Activated T-helper 1 cell treated with anti-CD3 and anti-CD28 coated beads, Interleukin-2, amount 50 U/mL, for 16 hours (primary cell): Measurements from ENCODE around the gene BOD1L1.

ENCODE experiments used
- DNase-seq, 2 donors: peaks; one replicate each; pipeline ENCODE4 v3.0.0-alpha.2; 2020; ENCODE audit warnings: low read depth in 1 of 2, low spot score in 1 of 2

BOD1L1 gene

DNA sequence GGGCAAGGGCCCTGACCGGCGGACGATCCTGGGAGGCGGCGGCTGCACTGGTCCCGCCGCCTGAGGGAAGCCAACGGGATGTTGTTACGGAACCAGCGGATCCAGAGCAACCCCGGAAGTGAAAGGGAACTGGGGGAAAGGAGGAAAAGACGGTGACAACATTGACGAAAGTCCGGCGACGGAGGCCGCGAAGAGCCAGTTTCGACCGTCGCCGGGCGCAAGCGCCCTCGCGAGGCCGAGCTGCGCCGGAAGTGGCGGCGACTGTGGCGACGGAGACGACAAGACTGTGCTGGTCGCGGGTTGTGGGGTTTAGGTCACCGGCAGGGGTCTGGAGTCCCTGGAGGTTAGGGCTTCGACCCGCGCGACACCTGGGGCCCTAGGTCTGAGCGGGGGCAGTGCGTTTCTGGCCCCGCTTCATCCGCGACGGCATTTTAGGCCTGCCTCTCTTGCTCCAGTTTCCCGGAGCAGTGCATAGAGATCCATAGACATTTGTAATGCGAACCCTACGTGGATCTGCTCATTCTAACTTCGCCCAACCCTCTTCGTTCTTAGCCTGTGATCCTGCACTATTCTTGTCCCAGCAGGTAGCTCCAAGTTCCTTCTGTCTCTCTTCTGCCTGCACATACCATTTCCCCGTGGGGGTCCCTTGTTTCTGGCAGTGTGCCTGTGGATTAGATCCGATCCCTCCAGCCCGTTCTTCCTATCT is at the start of gene BOD1L1:
BOD1L1 (minus strand) TSS at position 120 of the 706 bp plus-strand sequence. CDS start 138 bp downstream, outside the sequence.
- DNase-seq = peak; percentile 57 to 67

DNA sequence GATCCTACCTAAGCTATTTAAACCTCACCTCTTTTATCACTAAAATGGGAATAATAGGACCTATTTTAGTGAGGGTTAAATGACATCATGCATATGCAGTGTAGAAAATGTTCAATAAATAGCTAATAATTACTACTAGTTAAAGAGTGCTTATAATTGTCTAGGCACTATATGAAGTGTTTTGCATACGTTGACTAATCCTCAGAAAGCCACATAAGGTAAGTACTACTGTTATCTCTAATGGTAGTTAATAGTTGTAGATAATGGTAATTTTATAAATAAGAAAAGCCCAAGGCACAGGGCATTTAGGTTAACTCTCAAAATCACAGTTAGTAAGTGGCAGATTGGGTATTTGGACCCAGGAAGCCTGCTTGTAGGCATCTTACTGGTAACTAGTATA is 47.4 kb upstream of the BOD1L1 start:
- no peak for DNase-seq

DNA sequence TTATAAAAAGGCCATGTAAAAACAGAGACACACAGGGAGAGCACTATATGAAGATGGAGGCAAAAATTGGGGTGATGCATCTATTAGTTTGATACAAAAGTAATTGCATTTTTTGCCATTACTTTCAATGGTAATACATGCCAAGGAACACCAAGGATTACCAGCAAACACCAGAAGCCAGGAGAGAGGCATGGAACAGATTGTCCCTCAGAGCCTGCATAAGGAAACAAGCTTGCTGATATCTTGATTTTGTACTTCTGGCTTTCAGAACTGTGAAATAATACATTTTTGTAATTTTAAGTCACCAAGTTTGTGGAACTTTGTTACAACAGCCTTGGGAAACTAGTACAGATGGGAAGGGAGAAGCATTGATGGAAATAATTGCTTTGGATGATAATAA is 45.6 kb upstream of the BOD1L1 start:
- DNase-seq = no peak

DNA sequence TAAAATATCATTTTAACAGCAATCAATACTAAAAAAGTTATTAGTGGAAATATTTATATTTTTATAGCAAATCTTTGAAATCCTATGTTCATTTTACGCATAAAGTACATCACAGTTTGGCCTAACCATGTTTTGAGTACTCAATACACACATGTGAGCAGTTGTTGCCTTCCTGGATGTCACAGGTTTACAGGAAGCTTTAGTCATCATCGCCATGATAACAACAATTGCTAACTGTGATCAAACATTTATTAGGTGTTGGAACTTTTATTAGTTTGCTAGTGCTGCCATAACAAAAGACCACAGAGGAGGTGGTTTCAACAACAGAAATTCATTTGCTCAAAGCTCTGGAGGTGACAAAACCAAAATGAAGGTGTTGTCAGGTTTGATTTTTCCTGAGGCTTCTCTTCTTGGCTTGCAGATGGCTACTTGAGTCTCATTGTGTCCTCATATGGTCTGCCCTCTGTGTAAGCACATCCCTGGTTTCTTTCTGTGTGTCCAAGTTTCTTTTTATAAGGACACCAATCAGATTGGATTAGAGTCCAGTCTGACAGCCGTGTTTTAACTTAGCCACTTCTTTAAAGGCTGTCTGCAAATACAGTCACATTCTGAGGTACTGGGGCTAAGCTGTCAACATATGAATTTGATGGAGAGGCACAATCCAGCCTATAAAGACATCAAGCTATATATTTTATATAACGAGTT is 43.1 kb upstream of the BOD1L1 start:
- no peak for DNase-seq

DNA sequence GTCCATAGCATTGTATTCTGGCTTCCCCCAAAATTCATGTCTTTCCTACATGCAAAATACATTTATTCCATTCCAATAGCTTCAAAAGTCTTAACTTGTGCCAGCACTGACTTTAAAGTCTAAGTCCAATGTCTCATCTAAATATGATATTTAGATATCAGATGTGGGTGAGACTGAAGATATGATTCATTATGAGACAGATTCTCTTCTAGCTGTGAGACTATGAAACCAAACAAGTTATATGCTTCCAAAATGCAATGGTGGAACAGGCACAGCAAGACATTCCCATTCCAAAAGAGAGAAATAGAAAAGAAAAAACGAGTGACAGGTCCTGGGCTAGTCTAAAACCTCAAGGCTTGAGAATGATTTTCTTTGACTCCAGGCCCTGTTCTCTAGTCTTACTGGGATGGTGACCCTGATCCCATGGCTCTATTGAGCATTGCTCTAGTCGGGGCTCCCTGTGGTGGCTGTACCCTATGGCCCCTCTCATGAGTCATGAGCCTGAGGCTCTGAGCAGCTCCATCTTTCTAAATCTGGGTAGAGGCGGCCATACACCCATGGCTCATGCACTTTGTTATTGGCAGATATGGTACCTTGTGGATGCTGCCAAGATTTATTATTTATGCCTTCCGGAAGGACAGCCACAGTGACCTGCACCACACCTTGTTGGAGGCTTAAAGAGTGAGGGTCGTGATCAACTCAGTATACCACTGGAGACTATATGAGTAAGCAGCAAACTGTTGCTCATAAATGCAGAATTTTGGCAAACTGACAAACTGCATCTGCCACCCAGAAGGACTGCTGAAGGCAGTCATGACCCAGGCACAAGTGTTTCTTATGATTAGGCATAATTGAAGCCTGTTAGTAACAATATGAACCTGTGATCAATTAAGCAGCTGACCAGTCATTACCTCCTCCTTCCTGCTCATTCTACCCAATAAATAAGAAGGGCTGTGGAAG is 38.5 kb upstream of the BOD1L1 start:
- no peak for DNase-seq

DNA sequence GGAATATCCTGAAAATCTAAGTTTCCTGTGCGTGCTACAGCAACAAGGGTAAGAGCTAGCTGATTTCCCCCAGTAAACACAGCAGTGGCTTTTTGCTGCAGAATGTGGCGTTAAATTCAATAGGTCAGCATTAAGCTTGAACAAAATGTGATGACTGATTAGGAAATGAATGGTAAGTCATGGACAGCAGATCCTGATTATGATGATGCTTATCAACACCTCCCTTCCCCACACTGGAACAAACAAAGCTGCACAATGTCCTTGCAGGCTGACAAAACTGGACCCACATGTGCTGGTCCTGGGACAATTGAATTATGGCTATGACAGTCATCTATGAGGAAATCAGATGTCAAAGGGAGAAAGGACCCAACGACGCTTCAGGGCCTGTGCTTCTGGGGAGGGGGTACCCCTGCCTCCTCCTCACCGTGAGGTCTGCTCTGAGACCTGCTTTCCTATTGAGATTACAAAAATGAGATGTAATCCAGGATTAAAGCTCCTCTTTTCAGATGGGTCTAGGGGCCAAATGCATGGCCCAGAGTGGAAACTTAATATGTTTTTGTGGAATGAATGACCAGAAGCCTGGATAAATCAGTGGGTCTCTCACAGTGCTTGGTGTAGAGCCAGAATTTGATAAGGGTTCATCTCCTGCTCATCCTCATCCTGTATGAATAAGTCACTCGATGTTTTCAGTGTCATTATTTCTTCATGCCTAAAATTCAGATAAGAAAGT is 32.0 kb upstream of the BOD1L1 start:
- DNase-seq = no peak

DNA sequence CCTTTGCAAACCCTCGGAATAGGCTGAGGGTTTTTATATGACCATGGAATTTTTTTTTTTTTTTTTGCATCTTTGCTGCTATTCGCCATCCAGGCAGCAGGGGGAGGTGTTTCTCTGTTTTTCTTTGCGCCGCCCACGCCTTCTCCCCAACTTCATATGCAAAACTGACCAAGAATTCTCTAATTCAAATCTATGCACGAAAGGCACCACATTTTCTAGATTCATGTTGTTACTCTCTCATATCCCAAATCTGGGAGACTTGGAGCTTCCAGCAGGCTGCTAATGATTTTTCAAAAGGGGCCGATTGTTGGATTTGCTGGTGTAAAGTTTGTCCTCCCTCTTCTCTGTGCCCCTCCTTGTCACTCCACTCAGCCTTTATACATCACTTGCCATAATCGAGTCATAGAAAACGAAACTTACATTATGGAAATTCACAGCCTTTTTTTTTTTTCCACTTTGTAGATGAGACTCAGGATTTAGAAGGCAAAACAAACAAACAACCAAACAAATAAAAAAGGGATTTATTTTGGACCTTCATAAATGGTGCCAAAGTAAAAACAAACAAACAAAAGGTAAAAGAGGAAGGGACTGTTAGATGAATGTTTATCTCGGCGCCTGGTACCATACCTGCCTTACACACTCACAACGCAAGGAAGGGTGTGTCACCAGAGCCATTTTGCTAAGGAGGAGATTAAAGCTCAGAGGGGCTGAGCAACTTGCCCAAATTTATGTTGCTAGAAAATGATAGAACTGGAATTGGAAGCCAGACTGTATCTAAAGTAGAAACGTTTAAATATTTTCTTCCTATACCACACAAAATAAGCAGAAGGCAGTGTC is 29.3 kb upstream of the BOD1L1 start:
- peak; percentile 15 to 37 for DNase-seq

DNA sequence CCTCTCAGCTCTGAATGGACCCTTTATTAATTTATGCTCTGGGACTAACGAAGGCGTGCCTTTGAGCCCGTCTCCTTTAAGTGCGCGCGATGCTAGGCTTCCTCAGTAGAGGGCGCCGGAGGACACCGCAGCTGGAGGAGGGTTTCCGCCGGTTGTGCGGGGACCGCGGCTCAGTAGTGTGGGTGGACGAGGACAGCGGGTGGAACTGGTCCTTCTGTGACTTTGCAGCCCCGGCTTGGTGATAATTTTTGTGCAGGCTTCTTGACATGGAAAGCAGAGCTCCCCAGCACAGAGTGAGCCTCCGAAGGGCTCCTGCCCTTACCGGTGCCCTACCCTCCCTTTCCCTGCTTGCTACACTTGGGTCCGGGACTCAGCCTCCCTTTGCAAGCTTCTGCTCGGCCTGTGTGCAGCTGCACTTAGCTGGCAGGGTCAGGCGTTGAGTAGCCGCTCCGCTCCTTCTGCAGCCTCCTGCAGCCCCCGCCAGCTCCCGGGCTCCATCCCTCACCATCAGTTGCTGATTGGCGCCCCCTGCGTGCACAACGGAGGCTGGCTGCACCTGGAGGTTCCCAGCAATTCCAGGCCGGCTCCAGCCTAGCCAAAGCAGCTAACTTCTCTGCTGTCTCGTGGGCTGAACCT is 26.8 kb upstream of the BOD1L1 start:
- peak; percentile 58 to 59 for DNase-seq

DNA sequence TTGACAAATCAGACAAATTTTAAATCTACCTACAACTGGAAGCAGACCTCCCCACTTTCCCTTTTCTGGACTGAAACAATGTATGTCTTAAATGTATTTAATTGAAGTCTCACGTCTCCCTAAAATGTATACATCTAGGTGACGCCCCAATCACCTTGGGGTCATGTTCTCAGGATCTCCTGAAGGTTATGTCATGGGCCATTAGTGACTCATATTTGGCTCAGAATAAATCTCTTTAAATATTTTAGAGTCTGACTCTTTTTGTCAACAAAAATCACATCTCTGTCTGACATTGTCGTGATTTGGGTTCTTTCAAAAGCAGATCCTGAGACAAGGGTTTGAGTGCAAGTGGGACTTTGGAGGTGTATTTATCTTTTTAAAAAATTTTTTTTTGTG is 26.2 kb upstream of the BOD1L1 start:
- DNase-seq = no peak

DNA sequence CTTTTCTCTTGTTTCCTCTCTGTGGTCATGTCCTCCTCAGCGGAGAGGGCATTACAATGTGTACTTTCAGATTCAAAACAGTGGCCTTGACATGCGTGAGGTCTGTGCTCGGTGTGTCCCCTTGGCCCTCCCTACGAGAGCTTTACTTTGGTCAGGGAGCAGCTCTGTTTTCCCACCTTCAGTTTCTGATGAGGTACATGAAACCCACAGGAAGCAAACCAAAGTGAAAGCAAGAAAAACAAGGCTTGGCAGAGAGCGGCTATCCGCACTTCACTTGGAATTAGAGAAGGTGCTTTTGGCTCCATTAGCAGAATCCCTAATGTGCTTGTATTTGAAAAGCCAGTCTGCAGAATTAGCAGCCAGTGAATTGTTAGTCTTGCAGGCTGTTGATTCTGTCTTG is 19.5 kb upstream of the BOD1L1 start:
- no peak for DNase-seq

DNA sequence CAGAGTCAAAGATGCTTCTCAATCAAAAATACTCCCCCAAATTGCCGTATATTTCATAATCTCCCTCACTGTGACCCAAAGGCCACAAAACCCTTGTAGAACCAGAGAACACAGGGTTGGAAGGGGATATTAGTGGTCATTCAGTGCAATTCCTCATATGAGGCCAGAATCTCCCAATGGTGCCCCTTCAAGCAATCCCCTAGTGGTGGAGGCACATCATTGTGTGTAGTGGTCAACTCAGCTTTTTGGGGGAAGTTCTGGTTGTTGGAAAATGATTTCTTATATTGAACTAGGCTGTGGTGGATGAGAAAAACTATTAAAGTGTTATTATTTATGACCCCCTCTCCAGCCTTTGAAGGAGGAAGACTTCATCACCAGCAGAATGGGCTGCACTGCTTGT is 17.6 kb upstream of the BOD1L1 start:
- DNase-seq = no peak

DNA sequence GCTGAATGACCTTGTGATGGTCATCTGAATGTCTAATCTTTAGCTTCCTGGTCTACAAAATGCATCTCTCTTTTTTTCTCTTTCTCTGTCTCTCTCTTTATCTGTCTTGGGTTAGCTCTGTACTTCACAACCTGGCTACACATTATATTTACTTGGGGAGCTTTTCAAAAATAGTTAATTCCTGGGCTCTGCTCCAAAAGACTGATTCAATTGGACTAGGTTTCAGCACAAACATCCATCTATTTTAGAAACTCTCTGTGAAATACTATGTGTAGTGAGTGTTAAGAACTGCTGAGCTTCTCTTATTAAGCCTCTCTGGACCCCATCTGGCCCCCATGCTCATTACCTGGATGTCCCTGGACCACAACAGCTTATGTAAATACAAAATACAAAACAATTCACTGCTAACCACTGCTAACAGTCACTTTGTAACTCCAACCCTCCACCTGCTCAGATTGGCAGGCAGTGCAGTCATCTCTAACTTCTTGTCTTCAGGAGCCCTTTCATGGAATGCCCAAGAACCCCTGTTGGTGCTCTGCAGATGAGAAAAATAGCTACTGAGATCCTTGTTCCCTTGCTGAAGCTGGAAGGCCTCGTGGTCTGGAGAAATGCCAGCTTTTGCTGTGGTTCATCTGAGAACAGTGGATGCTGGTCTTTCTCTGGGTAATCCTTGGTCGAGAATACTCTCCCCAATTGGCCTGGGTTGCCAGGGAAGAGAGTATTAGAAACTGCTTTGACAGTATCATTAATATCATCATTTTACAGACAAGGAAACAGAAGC is 14.8 kb upstream of the BOD1L1 start:
- DNase-seq = no peak

DNA sequence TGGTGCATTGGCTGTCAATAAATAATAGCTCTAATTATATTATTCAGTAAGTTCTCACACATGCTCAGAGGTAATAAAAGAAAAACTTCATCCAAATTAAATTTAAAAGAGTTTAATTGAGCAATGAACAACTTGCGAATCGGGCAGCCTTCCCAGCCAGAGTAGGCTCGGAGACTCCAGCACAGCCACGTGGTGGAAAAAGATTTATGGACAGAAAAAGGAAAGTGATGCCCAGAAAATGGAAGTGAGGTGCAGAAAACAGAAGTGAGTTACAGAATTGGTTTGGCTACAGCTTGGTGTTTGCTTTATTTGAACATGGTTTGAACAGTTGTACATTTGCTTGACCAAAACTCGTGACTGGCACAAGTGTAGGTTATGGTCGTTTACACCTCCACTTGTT is 13.6 kb upstream of the BOD1L1 start:
- no peak for DNase-seq

DNA sequence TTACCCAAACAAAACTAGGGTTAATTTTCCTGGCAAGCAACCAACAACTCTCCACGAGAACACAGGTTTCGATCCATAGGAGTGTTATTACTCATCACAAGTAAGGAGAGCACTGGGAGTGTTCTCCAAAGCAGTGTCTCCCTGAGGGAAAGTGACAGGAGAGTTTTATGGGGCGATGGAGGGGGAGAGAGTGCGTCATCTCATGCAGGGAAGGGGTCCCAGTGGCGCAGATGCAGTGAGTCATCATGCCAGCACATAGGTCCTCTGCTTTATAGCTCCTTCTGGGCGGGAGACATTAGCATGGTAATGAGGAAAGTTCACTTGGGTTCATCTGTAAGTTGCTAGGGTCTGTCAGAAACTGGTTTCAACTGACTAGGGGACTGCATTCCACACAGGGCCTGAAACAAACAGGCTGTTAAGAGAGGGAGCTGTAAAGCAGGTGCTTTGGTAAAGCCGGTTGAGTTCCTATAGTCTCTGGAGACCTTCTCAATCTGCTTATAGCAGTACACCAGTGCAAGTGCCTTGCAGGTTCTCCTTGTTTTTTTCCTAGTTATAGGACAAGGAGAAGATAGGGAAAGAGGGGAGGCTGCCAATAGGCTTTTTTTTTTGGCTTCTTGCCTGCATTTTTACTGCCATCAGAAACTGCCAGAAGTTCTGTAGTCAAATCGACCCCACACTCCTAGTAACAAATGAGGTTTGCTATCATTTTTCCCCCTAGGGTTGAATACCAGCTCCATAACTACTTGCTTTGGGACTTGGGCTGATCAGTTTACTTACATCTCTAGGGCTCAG is 12.8 kb upstream of the BOD1L1 start:
- no peak for DNase-seq

DNA sequence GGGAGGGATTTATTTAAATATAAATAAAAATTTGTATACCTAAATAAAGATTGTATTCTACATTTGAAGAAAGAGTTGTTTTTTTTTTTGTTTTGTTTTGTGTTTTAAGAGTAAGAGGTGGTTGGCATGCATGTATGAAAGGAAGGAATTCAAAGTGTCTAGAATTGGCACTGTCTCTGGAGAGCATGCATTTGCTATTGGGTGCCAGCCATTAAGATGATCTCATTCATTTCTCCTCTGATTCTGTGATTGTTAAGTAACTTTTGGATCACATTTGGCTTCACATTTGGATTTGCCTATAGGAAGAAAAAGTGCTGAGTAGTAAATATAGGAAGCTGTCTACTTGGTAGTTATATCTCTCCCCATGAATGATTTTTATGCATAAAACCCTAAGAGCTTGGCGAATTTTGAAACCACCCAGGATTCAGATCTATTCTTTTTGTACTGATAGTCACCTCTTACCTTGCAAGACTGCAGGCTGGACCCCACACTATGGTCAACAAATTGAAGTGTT is 7.8 kb upstream of the BOD1L1 start:
- no peak for DNase-seq

DNA sequence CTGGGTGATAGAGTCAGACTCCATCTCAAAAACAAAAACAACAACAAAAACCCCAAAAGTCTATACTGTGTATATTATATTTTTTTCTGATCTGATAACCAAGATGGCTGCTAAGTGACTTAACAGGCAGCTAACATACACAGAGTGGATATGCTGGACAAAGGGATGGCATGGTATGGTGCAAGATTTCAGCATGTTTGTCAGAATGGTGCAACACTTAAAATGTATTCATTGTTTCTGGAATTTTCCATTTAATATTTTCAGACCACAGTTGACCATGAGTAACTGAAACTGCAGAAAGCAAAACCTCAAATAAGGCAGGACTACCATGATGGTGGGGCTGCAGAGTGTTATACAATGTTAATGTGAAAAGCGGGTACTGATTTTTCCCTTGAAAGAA is 6.1 kb upstream of the BOD1L1 start:
- no peak for DNase-seq

DNA sequence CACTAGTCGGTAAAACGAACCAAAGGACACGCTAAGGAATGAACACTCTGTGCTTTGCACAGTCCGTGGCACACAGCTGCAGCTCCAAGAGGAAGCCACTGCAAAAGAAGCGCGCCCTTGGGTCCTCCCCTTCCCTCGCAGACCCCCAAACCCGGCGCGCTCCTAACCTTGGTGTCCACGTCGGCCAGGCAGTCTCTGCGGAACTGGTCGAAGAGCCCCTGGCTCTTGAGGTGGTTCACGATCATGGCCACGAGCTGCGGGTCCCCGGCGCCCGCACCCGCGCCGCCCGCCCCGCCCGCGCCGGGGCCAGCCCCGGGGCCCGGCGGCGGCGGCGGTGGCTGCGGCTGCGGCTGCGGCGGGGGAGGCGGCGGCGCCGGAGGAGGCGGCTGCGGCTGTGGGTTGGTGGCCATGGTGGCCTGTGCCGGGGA is 333 bp downstream of the BOD1L1 start:
- peak in 1 of 2 donors; percentile 6 for DNase-seq
